HG03159 (cell line): ENCODE data around the gene SHROOM4.

ENCODE experiments used
- ATAC-seq: cut with Tn5 transposase; IDR thresholded peaks from one replicate; pipeline ENCODE4 v1.9.1; 2021; ENCODE audit warnings: mild to moderate bottlenecking, moderate library complexity; ENCODE audit not compliant: unreplicated experiment

Gene SHROOM4

GRCh38 chrX:50707955-50708699 is 105.9 kb downstream of the SHROOM4 start:
- no peak for ATAC-seq

- no peak for ATAC-seq
Measured at GRCh38 chrX:50707405-50707804, 106.6 kb downstream of the SHROOM4 start.

- ATAC-seq, result no peak
Measured at GRCh38 chrX:50705042-50705441, 109.0 kb downstream of the SHROOM4 start.

GRCh38 chrX:50704360-50704759 is 109.6 kb downstream of the SHROOM4 start:
- ATAC-seq, result no peak

GRCh38 chrX:50700921-50701320 is 113.1 kb downstream of the SHROOM4 start:
- ATAC-seq, result no peak

GRCh38 chrX:50698944-50699343 is 115.0 kb downstream of the SHROOM4 start:
- ATAC-seq, result no peak

GRCh38 chrX:50697691-50698090 is 116.3 kb downstream of the SHROOM4 start:
- ATAC-seq, result no peak

GRCh38 chrX:50691820-50692219 is 122.2 kb downstream of the SHROOM4 start:
- ATAC-seq, result peak; percentile 98

GRCh38 chrX:50684871-50685270 is 129.1 kb downstream of the SHROOM4 start:
- ATAC-seq, result no peak

- no peak for ATAC-seq
Measured at GRCh38 chrX:50680990-50681389, 133.0 kb downstream of the SHROOM4 start.

- no peak for ATAC-seq
Measured at GRCh38 chrX:50677789-50678188, 136.2 kb downstream of the SHROOM4 start.

- no peak for ATAC-seq
Measured at GRCh38 chrX:50671661-50672060, 142.3 kb downstream of the SHROOM4 start.

GRCh38 chrX:50668860-50669259 is 145.1 kb downstream of the SHROOM4 start:
- no peak for ATAC-seq

GRCh38 chrX:50648156-50648555 is 165.8 kb downstream of the SHROOM4 start:
- no peak for ATAC-seq

GRCh38 chrX:50644496-50644895 is 169.5 kb downstream of the SHROOM4 start:
- no peak for ATAC-seq

- no peak for ATAC-seq
Measured at GRCh38 chrX:50643525-50644137, 170.4 kb downstream of the SHROOM4 start.

- no peak for ATAC-seq
Measured at GRCh38 chrX:50638123-50638522, 175.9 kb downstream of the SHROOM4 start.

- no peak for ATAC-seq
Measured at GRCh38 chrX:50635817-50636365, 178.1 kb downstream of the SHROOM4 start.

GRCh38 chrX:50635162-50635561 is 178.8 kb downstream of the SHROOM4 start:
- no peak for ATAC-seq

- ATAC-seq, result no peak
Measured at GRCh38 chrX:50629774-50630173, 184.2 kb downstream of the SHROOM4 start.

GRCh38 chrX:50627696-50628095 is 186.3 kb downstream of the SHROOM4 start:
- no peak for ATAC-seq

GRCh38 chrX:50626432-50626831 is 187.6 kb downstream of the SHROOM4 start:
- ATAC-seq, result no peak
